OCI-LY1 (cell line): ENCODE data around the gene PCDHGA10.
"Not testable (repeated sequence)": the region's sequence is repeated elsewhere in the genome, so short reads cannot be mapped to it uniquely, and the experiment has no call there.

Experiments
- H2AFZ ChIP-seq: fragments of 200-600 bp; sonication (generic), shearing (Covaris generic); 2 replicates; pipeline ENCODE4 v1.6.0; 2014; ENCODE audit warnings: antibody characterized with exemption, mild to moderate bottlenecking, low read length
- H3F3A ChIP-seq: fragments of 200-600 bp; sonication (generic), shearing (Covaris generic); 2 replicates; pipeline ENCODE4 v1.6.0; 2014; ENCODE audit warnings: mild to moderate bottlenecking, antibody characterized with exemption, low read length, moderate library complexity; ENCODE audit not compliant: insufficient read depth
- H3K27ac ChIP-seq: fragments of 200-600 bp; sonication (generic); 2 replicates; pipeline ENCODE4 v1.5.1; 2014; ENCODE audit warnings: low read length, mixed run types, mild to moderate bottlenecking, low read depth; ENCODE audit not compliant: poor library complexity, severe bottlenecking
- H3K27me3 ChIP-seq: fragments of 200-600 bp; sonication (generic); 2 replicates; pipeline ENCODE4 v1.6.0; 2014; ENCODE audit warnings: antibody characterized with exemption, mild to moderate bottlenecking, low read length, moderate library complexity; ENCODE audit not compliant: insufficient read depth
- H3K36me3 ChIP-seq: fragments of 200-600 bp; sonication (generic); 2 replicates; pipeline ENCODE4 v1.6.1; 2014; ENCODE audit warnings: mild to moderate bottlenecking, antibody characterized with exemption, low read length, moderate library complexity, mixed read lengths; ENCODE audit not compliant: insufficient read depth
- H3K4me1 ChIP-seq: fragments of 200-600 bp; sonication (generic); 2 replicates; pipeline ENCODE4 v1.5.1; 2014; ENCODE audit warnings: mild to moderate bottlenecking, low read length, moderate library complexity; ENCODE audit not compliant: insufficient read depth, severe bottlenecking
- H3K4me2 ChIP-seq: fragments of 200-600 bp; sonication (generic), shearing (Covaris generic); 2 replicates; pipeline ENCODE4 v1.6.1; 2014; ENCODE audit warnings: low read length
- H3K4me3 ChIP-seq: fragments of 200-600 bp; sonication (generic); 2 replicates; pipeline ENCODE4 v1.5.1; 2014; ENCODE audit warnings: low read length, low read depth, mild to moderate bottlenecking, mixed read lengths; ENCODE audit not compliant: poor library complexity, severe bottlenecking
- H3K79me2 ChIP-seq: fragments of 200-600 bp; shearing (Covaris generic); 2 replicates; pipeline ENCODE4 v1.6.1; 2016; ENCODE audit warnings: mixed run types, low read length, mixed read lengths; ENCODE audit not compliant: insufficient read depth
- H3K9ac ChIP-seq: fragments of 200-600 bp; sonication (generic), shearing (Covaris generic); 2 replicates; pipeline ENCODE4 v1.6.1; 2014; ENCODE audit warnings: mild to moderate bottlenecking, low read length, mixed read lengths
- H3K9me2 ChIP-seq: fragments of 200-600 bp; sonication (generic), shearing (Covaris generic); 2 replicates; pipeline ENCODE4 v1.6.1; 2014; ENCODE audit warnings: low read depth, mild to moderate bottlenecking, low read length, mixed read lengths
- H3K9me3 ChIP-seq: fragments of 200-600 bp; shearing (Covaris generic); 2 replicates; pipeline ENCODE4 v1.6.1; 2014; ENCODE audit warnings: low read length, mixed read lengths
- H4K20me1 ChIP-seq: fragments of 200-600 bp; sonication (generic), shearing (Covaris generic); 2 replicates; pipeline ENCODE4 v1.6.0; 2016; ENCODE audit warnings: mild to moderate bottlenecking, low read length; ENCODE audit not compliant: insufficient read depth
- EZH2 ChIP-seq: fragments of 200-600 bp; sonication (generic), shearing (Covaris generic); IDR thresholded peaks from 2 replicates; pipeline ENCODE4 v1.8.0; 2017; ENCODE audit warnings: borderline replicate concordance, mixed run types, mild to moderate bottlenecking, antibody characterized with exemption, low read length, moderate library complexity, mixed read lengths
- TF ChIP-seq, protein P1 (sequence below): fragments of 200-600 bp; sonication (generic), shearing (Covaris generic); IDR thresholded peaks from 2 replicates; pipeline ENCODE4 v1.5.1; 2017; ENCODE audit warnings: mild to moderate bottlenecking, antibody characterized with exemption, low read length, moderate library complexity, mixed read lengths

The PCDHGA10 gene

GRCh38 chr5:141430332-141431113 lies 17.7 kb downstream of the PCDHGA10 start, which contains the start of gene PCDHGA12:
PCDHGA12 (plus strand) TSS chr5:141430507; CDS start chr5:141430760, 253 bp downstream.
- no peaks in the 10 kb centered on the region for H3K36me3 ChIP-seq
- no peak within 1 kb of the TSS for H3K27ac ChIP-seq
- peaks cover 6% of the 10 kb centered on the region for H3K4me1 ChIP-seq
- no peaks in the 10 kb centered on the region for H3F3A ChIP-seq
- peak within 1 kb of the TSS; percentile 74 for H3K4me3 ChIP-seq
- 0 out of 2 replicates have a peak, but pooled peaks cover 4% of the 10 kb centered on the region for H3K9me3 ChIP-seq
- H4K20me1 ChIP-seq: no peaks in the 10 kb centered on the region
- no peaks in the 10 kb centered on the region for H3K79me2 ChIP-seq
- H3K27me3 ChIP-seq: no peaks in the 10 kb centered on the region
- H3K4me2 ChIP-seq: peak within 1 kb of the TSS; percentile 90
- H2AFZ ChIP-seq: peak within 1 kb of the TSS; percentile 74; the same call in 1 of the 2 replicates
- H3K9ac ChIP-seq: peak within 1 kb of the TSS; percentile 68
- no peaks in the 10 kb centered on the region for H3K9me2 ChIP-seq
- TF ChIP-seq, protein P1, sequence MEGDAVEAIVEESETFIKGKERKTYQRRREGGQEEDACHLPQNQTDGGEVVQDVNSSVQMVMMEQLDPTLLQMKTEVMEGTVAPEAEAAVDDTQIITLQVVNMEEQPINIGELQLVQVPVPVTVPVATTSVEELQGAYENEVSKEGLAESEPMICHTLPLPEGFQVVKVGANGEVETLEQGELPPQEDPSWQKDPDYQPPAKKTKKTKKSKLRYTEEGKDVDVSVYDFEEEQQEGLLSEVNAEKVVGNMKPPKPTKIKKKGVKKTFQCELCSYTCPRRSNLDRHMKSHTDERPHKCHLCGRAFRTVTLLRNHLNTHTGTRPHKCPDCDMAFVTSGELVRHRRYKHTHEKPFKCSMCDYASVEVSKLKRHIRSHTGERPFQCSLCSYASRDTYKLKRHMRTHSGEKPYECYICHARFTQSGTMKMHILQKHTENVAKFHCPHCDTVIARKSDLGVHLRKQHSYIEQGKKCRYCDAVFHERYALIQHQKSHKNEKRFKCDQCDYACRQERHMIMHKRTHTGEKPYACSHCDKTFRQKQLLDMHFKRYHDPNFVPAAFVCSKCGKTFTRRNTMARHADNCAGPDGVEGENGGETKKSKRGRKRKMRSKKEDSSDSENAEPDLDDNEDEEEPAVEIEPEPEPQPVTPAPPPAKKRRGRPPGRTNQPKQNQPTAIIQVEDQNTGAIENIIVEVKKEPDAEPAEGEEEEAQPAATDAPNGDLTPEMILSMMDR: peak; percentile 67
- TF ChIP-seq EZH2: no peak

DNA sequence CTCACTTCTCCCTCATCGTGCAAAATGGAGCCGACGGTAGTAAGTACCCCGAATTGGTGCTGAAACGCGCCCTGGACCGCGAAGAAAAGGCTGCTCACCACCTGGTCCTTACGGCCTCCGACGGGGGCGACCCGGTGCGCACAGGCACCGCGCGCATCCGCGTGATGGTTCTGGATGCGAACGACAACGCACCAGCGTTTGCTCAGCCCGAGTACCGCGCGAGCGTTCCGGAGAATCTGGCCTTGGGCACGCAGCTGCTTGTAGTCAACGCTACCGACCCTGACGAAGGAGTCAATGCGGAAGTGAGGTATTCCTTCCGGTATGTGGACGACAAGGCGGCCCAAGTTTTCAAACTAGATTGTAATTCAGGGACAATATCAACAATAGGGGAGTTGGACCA lies 18.5 kb downstream of the PCDHGA10 start:
- peak overlapping the region; percentile 90 for H3K4me2 ChIP-seq
- H3K4me3 ChIP-seq: peak overlapping the region; percentile 74

DNA sequence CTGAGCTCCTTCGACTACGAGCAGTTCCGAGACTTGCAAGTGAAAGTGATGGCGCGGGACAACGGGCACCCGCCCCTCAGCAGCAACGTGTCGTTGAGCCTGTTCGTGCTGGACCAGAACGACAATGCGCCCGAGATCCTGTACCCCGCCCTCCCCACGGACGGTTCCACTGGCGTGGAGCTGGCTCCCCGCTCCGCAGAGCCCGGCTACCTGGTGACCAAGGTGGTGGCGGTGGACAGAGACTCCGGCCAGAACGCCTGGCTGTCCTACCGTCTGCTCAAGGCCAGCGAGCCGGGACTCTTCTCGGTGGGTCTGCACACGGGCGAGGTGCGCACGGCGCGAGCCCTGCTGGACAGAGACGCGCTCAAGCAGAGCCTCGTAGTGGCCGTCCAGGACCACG lies 19.5 kb downstream of the PCDHGA10 start:
- not testable (repeated sequence) for H3K36me3 ChIP-seq, H3K9me2 ChIP-seq, H3K9me3 ChIP-seq

More for the DNA sequence above, 18.5 kb downstream of the PCDHGA10 start:
- Histone ChIP-seq H2AFZ (no peak overlapping the region), H3K27ac (no peak overlapping the region), H3K36me3 (no peaks in the 10 kb centered on the region), H3K9me3 (peaks cover 6% of the 10 kb centered on the region; the same call in 1 of the 2 replicates), H4K20me1 (no peaks in the 10 kb centered on the region), H3K9ac (peak overlapping the region; percentile 68; the same call in 1 of the 2 replicates), H3K9me2 (no peaks in the 10 kb centered on the region), H3F3A (no peaks in the 10 kb centered on the region), H3K27me3 (no peaks in the 10 kb centered on the region), H3K79me2 (no peaks in the 10 kb centered on the region), H3K4me1 (peaks cover 6% of the 10 kb centered on the region)
- no peak for TF ChIP-seq EZH2
- TF ChIP-seq, protein P1: no peak

GRCh38 chr5:141432726-141433125 lies 19.9 kb downstream of the PCDHGA10 start:
- not testable (repeated sequence) for H3K9me2 ChIP-seq, H3F3A ChIP-seq, H3K9ac ChIP-seq, H3K4me2 ChIP-seq, H3K4me3 ChIP-seq, H3K4me1 ChIP-seq, H3K27ac ChIP-seq, H3K9me3 ChIP-seq, H4K20me1 ChIP-seq, H2AFZ ChIP-seq, H3K27me3 ChIP-seq, H3K79me2 ChIP-seq, H3K36me3 ChIP-seq

More for the DNA sequence above, 19.5 kb downstream of the PCDHGA10 start:
- not testable (repeated sequence) for H3K27me3 ChIP-seq, H3K4me1 ChIP-seq, H3K4me3 ChIP-seq, H3K27ac ChIP-seq, H3K79me2 ChIP-seq, H3K4me2 ChIP-seq, H3F3A ChIP-seq, H3K9ac ChIP-seq, H2AFZ ChIP-seq, H4K20me1 ChIP-seq
